ENCODE results near the gene STAT6. TPM values are rescaled to one million over a fixed set of nuclear protein-coding genes. Genes with fewer than 3 reads are reported as not detected.

STAT6 gene
- total and polyA plus RNA-seq, 2 donors (not counting 3 experiments of a cell fraction or from before 2014, with no cell fraction given) = 136 to 147 TPM

DNA sequence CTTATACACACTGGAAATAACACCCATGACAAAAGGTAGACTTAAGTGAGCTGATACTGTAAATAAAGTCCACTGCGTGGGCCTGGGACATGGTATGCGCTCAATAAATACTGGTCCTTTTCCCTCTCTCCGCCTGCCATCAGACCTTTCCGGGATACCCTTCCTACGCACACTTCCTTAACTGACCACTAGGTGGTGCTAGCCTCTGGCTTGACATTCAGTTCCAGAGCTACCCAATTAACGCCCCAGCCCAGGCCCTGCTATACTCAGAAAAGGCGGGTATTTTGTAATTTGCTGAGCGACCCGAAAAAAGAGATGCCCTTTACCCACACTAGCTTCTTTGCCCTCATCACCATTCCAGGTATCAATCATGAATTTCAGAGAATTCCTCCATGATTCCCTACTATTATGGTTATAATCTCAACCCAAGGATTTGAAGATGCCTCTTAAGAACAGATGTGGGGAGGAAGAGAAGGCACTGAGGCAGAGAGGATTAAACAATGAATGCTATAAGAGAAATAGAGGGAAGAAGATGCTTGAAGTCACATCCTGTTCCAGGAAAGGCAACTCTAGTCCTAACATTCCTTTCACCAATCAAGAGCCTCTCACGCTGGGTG lies 13.2 kb upstream of the STAT6 start:
- no peak overlapping the region for H3K9ac ChIP-seq (replicated peaks; ENCODE audit: extremely low read depth, insufficient read depth, low read length)
- intact Hi-C loops (cut with micrococcal nuclease) = loop anchor here (1.0 kb wide), 2 partner anchors 49 to 59 kb away; no protein-coding TSS in a partner anchor
- H4K20me1 ChIP-seq (replicated peaks; ENCODE audit: control insufficient read depth, extremely low read depth, insufficient read depth, low read length) = no peaks in the 10 kb centered on the region
- no peaks in the 10 kb centered on the region for H3K9me3 ChIP-seq (replicated peaks; ENCODE audit: control insufficient read depth, insufficient read depth, low read length)
- H3K4me1 ChIP-seq (ENCODE audit: control insufficient read depth, extremely low read depth, insufficient read depth, low read length) = peaks cover 4% of the 10 kb centered on the region
- H3K4me3 ChIP-seq (replicated peaks in 1 of 3; ENCODE audit: insufficient read depth in 1 of 3, low read depth in 1 of 3, low read length in 3 of 3) = no peak overlapping the region
- H3K36me3 ChIP-seq (ENCODE audit: control insufficient read depth in 2 of 2, extremely low read depth in 1 of 2, insufficient read depth in 2 of 2, low read length in 2 of 2) = no peaks in the 10 kb centered on the region
- H3K27me3 ChIP-seq (ENCODE audit: control insufficient read depth in 2 of 2, insufficient read depth in 2 of 2, low read length in 2 of 2) = peaks cover 17 to 32% of the 10 kb centered on the region in 2 experiments
- H3K4me2 ChIP-seq (ENCODE audit: insufficient read depth, low read length) = no peak overlapping the region
- no peak for TF ChIP-seq JUN (IDR thresholded peaks at IDR 0.05; ENCODE audit: borderline replicate concordance, insufficient read depth, insufficient read length, low read depth)
- TF ChIP-seq, protein P1, sequence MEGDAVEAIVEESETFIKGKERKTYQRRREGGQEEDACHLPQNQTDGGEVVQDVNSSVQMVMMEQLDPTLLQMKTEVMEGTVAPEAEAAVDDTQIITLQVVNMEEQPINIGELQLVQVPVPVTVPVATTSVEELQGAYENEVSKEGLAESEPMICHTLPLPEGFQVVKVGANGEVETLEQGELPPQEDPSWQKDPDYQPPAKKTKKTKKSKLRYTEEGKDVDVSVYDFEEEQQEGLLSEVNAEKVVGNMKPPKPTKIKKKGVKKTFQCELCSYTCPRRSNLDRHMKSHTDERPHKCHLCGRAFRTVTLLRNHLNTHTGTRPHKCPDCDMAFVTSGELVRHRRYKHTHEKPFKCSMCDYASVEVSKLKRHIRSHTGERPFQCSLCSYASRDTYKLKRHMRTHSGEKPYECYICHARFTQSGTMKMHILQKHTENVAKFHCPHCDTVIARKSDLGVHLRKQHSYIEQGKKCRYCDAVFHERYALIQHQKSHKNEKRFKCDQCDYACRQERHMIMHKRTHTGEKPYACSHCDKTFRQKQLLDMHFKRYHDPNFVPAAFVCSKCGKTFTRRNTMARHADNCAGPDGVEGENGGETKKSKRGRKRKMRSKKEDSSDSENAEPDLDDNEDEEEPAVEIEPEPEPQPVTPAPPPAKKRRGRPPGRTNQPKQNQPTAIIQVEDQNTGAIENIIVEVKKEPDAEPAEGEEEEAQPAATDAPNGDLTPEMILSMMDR (IDR thresholded peaks at IDR 0.05; ENCODE audit: extremely low read depth in 1 of 2, insufficient read depth in 1 of 2, low read depth in 1 of 2, low read length in 2 of 2) = peak; percentile 90 to 93
- POLR2A ChIA-PET = no interaction called here
- no peaks in the 10 kb centered on the region for H3K79me2 ChIP-seq (ENCODE audit: control insufficient read depth, insufficient read depth, low read length)
- dilution Hi-C loops (cut with MboI; ENCODE audit: extremely low pct_ligation_motif_present, low sequenced_read_pairs) = loop anchor here (5.0 kb wide), 1 partner anchor 48 kb away; no protein-coding TSS in a partner anchor
- CTCF ChIA-PET = interaction anchor here (0.6 to 18.0 kb wide), 28 partner anchors 9 to 440 kb away, joined by 3 to 429 read pairs (median 4); partner anchors contain the start of genes NEMP1 and STAT6
- BruUV-seq (replicated peaks) = no TSS peak
- no peak overlapping the region for H2AFZ ChIP-seq (ENCODE audit: low read depth, low read length)
- FAIRE-seq = peak; percentile 96
- H3K9me1 ChIP-seq (replicated peaks; ENCODE audit: control insufficient read depth, extremely low read depth, insufficient read depth, low read length) = no peaks in the 10 kb centered on the region
- no peak overlapping the region for H3K27ac ChIP-seq (ENCODE audit: insufficient read depth, low read depth, low read length)
- peak; percentile 65 for DNase-seq (ENCODE audit: low read depth, low spot score)

DNA sequence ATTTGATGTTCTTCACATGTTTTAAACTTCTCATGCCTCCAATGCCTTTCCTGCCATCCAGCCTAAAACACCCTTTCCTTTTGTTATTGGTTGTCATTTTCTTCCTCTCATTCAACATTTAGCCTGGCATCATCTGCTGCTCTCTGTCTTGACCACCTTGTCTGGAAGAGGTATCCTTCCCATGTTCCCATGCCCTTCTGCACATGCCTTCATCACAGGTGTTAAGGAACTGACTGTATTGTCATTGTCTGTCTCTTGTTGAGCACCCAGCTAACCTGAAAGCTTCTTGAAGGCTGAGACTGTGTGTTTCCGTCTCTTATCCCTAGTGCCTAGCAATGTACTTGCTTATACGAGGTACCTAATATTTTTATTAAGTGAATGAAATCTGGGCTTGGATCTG lies 12.7 kb upstream of the STAT6 start:
- Histone ChIP-seq H4K20me1 (replicated peaks; ENCODE audit: control insufficient read depth, extremely low read depth, insufficient read depth, low read length) (no peaks in the 10 kb centered on the region), H3K4me1 (ENCODE audit: control insufficient read depth, extremely low read depth, insufficient read depth, low read length) (peaks cover 4% of the 10 kb centered on the region), H3K27ac (ENCODE audit: insufficient read depth, low read depth, low read length) (no peak overlapping the region), H3K79me2 (ENCODE audit: control insufficient read depth, insufficient read depth, low read length) (no peaks in the 10 kb centered on the region), H3K36me3 (ENCODE audit: control insufficient read depth in 2 of 2, extremely low read depth in 1 of 2, insufficient read depth in 2 of 2, low read length in 2 of 2) (no peaks in the 10 kb centered on the region), H3K4me2 (ENCODE audit: insufficient read depth, low read length) (no peak overlapping the region), H2AFZ (ENCODE audit: low read depth, low read length) (no peak overlapping the region), H3K27me3 (ENCODE audit: control insufficient read depth in 2 of 2, insufficient read depth in 2 of 2, low read length in 2 of 2) (peaks cover 17 to 31% of the 10 kb centered on the region in 2 experiments), H3K9ac (replicated peaks; ENCODE audit: extremely low read depth, insufficient read depth, low read length) (no peak overlapping the region), H3K4me3 (replicated peaks in 1 of 3; ENCODE audit: insufficient read depth in 1 of 3, low read depth in 1 of 3, low read length in 3 of 3) (no peak overlapping the region), H3K9me1 (replicated peaks; ENCODE audit: control insufficient read depth, extremely low read depth, insufficient read depth, low read length) (no peaks in the 10 kb centered on the region), H3K9me3 (replicated peaks; ENCODE audit: control insufficient read depth, insufficient read depth, low read length) (no peaks in the 10 kb centered on the region)
- intact Hi-C loops (cut with micrococcal nuclease) (loop anchor here (1.0 kb wide), 2 partner anchors 49 to 59 kb away; no protein-coding TSS in a partner anchor), dilution Hi-C loops (cut with MboI; ENCODE audit: extremely low pct_ligation_motif_present, low sequenced_read_pairs) (loop anchor here (5.0 kb wide), 1 partner anchor 48 kb away; no protein-coding TSS in a partner anchor)
- FAIRE-seq (no peak), DNase-seq (ENCODE audit: low read depth, low spot score) (no peak)
- BruUV-seq (replicated peaks) = no TSS peak
- CTCF ChIA-PET = interaction anchor here (0.9 to 18.0 kb wide), 24 partner anchors 8 to 440 kb away, joined by 3 to 429 read pairs (median 4); partner anchors contain the start of genes NEMP1, SHMT2 and STAT6
- no peak for TF ChIP-seq JUN (IDR thresholded peaks at IDR 0.05; ENCODE audit: borderline replicate concordance, insufficient read depth, insufficient read length, low read depth)
- no peak for TF ChIP-seq MYC (IDR thresholded peaks at IDR 0.05; ENCODE audit: low read depth, low read length)
- TF ChIP-seq POLR2AphosphoS5 (IDR thresholded peaks at IDR 0.05; ENCODE audit: insufficient read depth, low read depth, low read length) = no peak
- TF ChIP-seq, protein P1 (IDR thresholded peaks at IDR 0.05; ENCODE audit: extremely low read depth in 1 of 2, insufficient read depth in 1 of 2, low read depth in 1 of 2, low read length in 2 of 2) = no peak
- TF ChIP-seq EZH2 (IDR thresholded peaks at IDR 0.05; ENCODE audit: borderline replicate concordance, low read depth, low read length, severe bottlenecking) = no peak
- no peak for TF ChIP-seq FOS (IDR thresholded peaks at IDR 0.05; ENCODE audit: borderline replicate concordance, insufficient read depth, low read length)
- TF ChIP-seq, protein P2, sequence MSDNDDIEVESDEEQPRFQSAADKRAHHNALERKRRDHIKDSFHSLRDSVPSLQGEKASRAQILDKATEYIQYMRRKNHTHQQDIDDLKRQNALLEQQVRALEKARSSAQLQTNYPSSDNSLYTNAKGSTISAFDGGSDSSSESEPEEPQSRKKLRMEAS (IDR thresholded peaks at IDR 0.05; ENCODE audit: insufficient read depth, insufficient read length) = no peak
- TF ChIP-seq GATA2 (IDR thresholded peaks at IDR 0.05; ENCODE audit: insufficient read depth, insufficient read length, low read depth, low read length) = no peak
- POLR2A ChIA-PET = no interaction called here

Measured in endothelial cell of umbilical vein (primary cell).